SK-N-MC (cell line): ENCODE data around the gene ITPR2.

Experiments used
- EZH2 ChIP-seq: fragments of 200-600 bp; sonication (generic); IDR thresholded peaks from one replicate; pipeline ENCODE4 v1.6.1; 2017; ENCODE audit warnings: antibody characterized with exemption
- FOXP2 ChIP-seq: optimal IDR thresholded peaks from 2 replicates; pipeline ENCODE3; 2011; ENCODE audit warnings: mild to moderate bottlenecking, moderate library complexity; ENCODE audit not compliant: insufficient read depth; ENCODE audit errors: extremely low read length, control extremely low read depth
- POLR2AphosphoS5 ChIP-seq: IDR thresholded peaks from 2 replicates; pipeline ENCODE4 v1.6.1; 2012; ENCODE audit warnings: mild to moderate bottlenecking, low read depth, low read length, borderline replicate concordance

GRCh38 chr12:26546535-26547314 lies 286.3 kb downstream of the ITPR2 start:
- TF ChIP-seq EZH2 (no peak), POLR2AphosphoS5 (no peak), FOXP2 (no peak)
